Adrenal gland (tissue), 5 donors: ENCODE data around the gene JAZF1.

Experiments
- CTCF ChIP-seq, 6 experiments: fragments of 450-650 bp in 4 of 6; fragments of 200-600 bp in 2 of 6; sonication (generic) in 1 of 6; IDR thresholded peaks; 1 replicate in 5 of 6; 2 replicates in 1 of 6; pipeline versions ENCODE4 v1.5.1 to v1.8.0; 2016 to 2021; ENCODE audit warnings: antibody characterized with exemption in 6 of 6, mild to moderate bottlenecking in 2 of 6, moderate library complexity in 1 of 6
- POLR2A ChIP-seq, 2 donors: fragments of 450-650 bp; IDR thresholded peaks; one replicate each; pipeline ENCODE4 v1.6.1; 2017; ENCODE audit warnings: antibody characterized with exemption in 2 of 2, mild to moderate bottlenecking in 2 of 2, moderate library complexity in 1 of 2
- donor health status: DM: no; HTN: no; CAD: no.

GRCh38 chr7:28219793-28220192 lies 39.2 kb upstream of the JAZF1 start:
- TF ChIP-seq CTCF (IDR thresholded peaks at IDR 0.05) (no peak), POLR2A (IDR thresholded peaks at IDR 0.05) (no peak)
